SK-N-SH (cell line): Measurements from ENCODE around the gene MYO9B. TPM values are rescaled to one million over a fixed set of nuclear protein-coding genes. Genes with fewer than 3 reads are reported as not detected.
A peak's percentile ranks its signal among the peaks of the same experiment; 100 is the strongest.

Experiments used
- CTCF ChIA-PET: fragments of 300-600, 350-600 bp; formaldehyde crosslinking; extraction: SDS; loops from one replicate; lab custom pipeline; 2021; lab: Yijun Ruan, JAX
- POLR2A ChIA-PET: fragments of 350-600 bp; sonication (Branson Sonifier 250); formaldehyde crosslinking; extraction: SDS; loops from one replicate; lab custom pipeline; 2020; ENCODE audit warnings: antibody characterized with exemption, inconsistent platforms; lab: Yijun Ruan, JAX
- DNase-seq: peaks from one replicate; pipeline ENCODE4 v3.0.0; 2012
- H2AFZ ChIP-seq: fragments of 200-600 bp; sonication (generic); 2 replicates; pipeline ENCODE4 v1.8.1; 2016; ENCODE audit warnings: antibody characterized with exemption, mild to moderate bottlenecking, low read depth
- H3F3A ChIP-seq: fragments of 200-600 bp; sonication (generic); replicated peaks from 2 replicates; pipeline ENCODE3; 2016; ENCODE audit warnings: antibody characterized with exemption, mild to moderate bottlenecking; ENCODE audit not compliant: insufficient read depth
- H3K27ac ChIP-seq, 2 experiments: fragments of 200-500 bp in 1 of 2; fragments of 200-600 bp in 1 of 2; sonication (Bioruptor generic) in 1 of 2; sonication (generic), shearing (Covaris generic) in 1 of 2; 2 replicates each; pipeline versions ENCODE4 v1.5.1 to v1.6.1; 2014 to 2016; ENCODE audit warnings: low read depth in 2 of 2, inconsistent platforms in 1 of 2, low read length in 1 of 2, mild to moderate bottlenecking in 1 of 2, mixed read lengths in 1 of 2
- H3K27me3 ChIP-seq: fragments of 200-600 bp; sonication (generic), shearing (Covaris generic); 2 replicates; pipeline ENCODE4 v1.6.1; 2016; ENCODE audit warnings: mixed run types; ENCODE audit not compliant: insufficient read depth
- H3K36me3 ChIP-seq, 2 experiments: fragments of 200-500 bp in 1 of 2; fragments of 200-600 bp in 1 of 2; sonication (Bioruptor generic) in 1 of 2; sonication (generic) in 1 of 2; replicated peaks in 1 of 2; 2 replicates each; pipeline versions ENCODE3 to v1.5.1; 2014 to 2016; ENCODE audit warnings: low read length in 1 of 2, mild to moderate bottlenecking in 1 of 2; ENCODE audit not compliant: insufficient read depth in 2 of 2, control insufficient read depth in 1 of 2
- H3K4me1 ChIP-seq, 2 experiments: fragments of 200-500 bp in 1 of 2; fragments of 200-600 bp in 1 of 2; sonication (Bioruptor generic) in 1 of 2; sonication (generic), shearing (Covaris generic) in 1 of 2; 2 replicates each; pipeline versions ENCODE4 v1.5.1 to v1.6.1; 2014 to 2016; ENCODE audit warnings: low read depth in 1 of 2, low read length in 1 of 2, mixed run types in 1 of 2; ENCODE audit not compliant: insufficient read depth in 2 of 2, control insufficient read depth in 1 of 2
- H3K4me2 ChIP-seq: fragments of 200-600 bp; sonication (generic), shearing (Covaris generic); 2 replicates; pipeline ENCODE4 v1.6.1; 2017; ENCODE audit warnings: mixed run types
- H3K4me3 ChIP-seq, 2 experiments: fragments of 200-500 bp in 1 of 2; fragments of 200-600 bp in 1 of 2; sonication (Bioruptor generic) in 1 of 2; sonication (generic), shearing (Covaris generic) in 1 of 2; 2 replicates each; pipeline versions ENCODE4 v1.5.1 to v1.8.1; 2014 to 2016; ENCODE audit warnings: low read depth in 2 of 2, inconsistent platforms in 1 of 2, low read length in 1 of 2, mild to moderate bottlenecking in 1 of 2, mixed read lengths in 1 of 2, moderate library complexity in 1 of 2
- H3K79me2 ChIP-seq: fragments of 200-600 bp; sonication (generic); 2 replicates; pipeline ENCODE4 v1.8.1; 2017; ENCODE audit warnings: mild to moderate bottlenecking; ENCODE audit not compliant: insufficient read depth
- H3K9ac ChIP-seq: fragments of 200-600 bp; sonication (generic); 2 replicates; pipeline ENCODE4 v1.6.1; 2017; ENCODE audit warnings: mixed run types
- H3K9me2 ChIP-seq: fragments of 200-600 bp; sonication (generic); 2 replicates; pipeline ENCODE4 v1.6.1; 2017; ENCODE audit warnings: mixed run types
- H3K9me3 ChIP-seq: fragments of 200-600 bp; sonication (generic); 2 replicates; pipeline ENCODE4 v1.6.1; 2017; ENCODE audit warnings: mixed run types, mild to moderate bottlenecking, moderate library complexity
- H4K20me1 ChIP-seq: fragments of 200-600 bp; sonication (generic); 2 replicates; pipeline ENCODE4 v1.6.1; 2017; ENCODE audit warnings: mild to moderate bottlenecking, mixed run types; ENCODE audit not compliant: insufficient read depth
- CHD2 ChIP-seq: fragments of 150-350 bp; IDR thresholded peaks from 2 replicates; pipeline ENCODE4 v1.6.1; 2018; ENCODE audit warnings: low read length; ENCODE audit not compliant: partially characterized antibody
- ELF1 ChIP-seq: IDR thresholded peaks from 2 replicates; pipeline ENCODE4 v1.4.0; 2012
- EP300 ChIP-seq, 2 experiments: IDR thresholded peaks; 2 replicates each; pipeline versions ENCODE4 v1.4.0 to v1.6.1; 2012; ENCODE audit warnings: borderline replicate concordance in 1 of 2, low read depth in 1 of 2, low read length in 1 of 2
- EZH2phosphoT487 ChIP-seq: fragments of 200-600 bp; sonication (generic); IDR thresholded peaks from 2 replicates; pipeline ENCODE4 v1.6.1; 2017; ENCODE audit warnings: low read depth, mixed run types, mild to moderate bottlenecking, antibody characterized with exemption, moderate library complexity, borderline replicate concordance
- FOSL2 ChIP-seq: IDR thresholded peaks from 2 replicates; pipeline ENCODE4 v1.4.0; 2012; ENCODE audit warnings: low read depth, mild to moderate bottlenecking, moderate library complexity, borderline replicate concordance
- FOXJ3 ChIP-seq: sonication (generic); formaldehyde crosslinking; IDR thresholded peaks from 2 replicates; pipeline ENCODE4 v1.5.1; 2020; ENCODE audit warnings: mild to moderate bottlenecking, missing genetic modification reagents
- FOXM1 ChIP-seq: IDR thresholded peaks from 2 replicates; pipeline ENCODE4 v1.4.0; 2012; ENCODE audit warnings: low read depth, mild to moderate bottlenecking
- GATA2 ChIP-seq: sonication (generic); formaldehyde crosslinking; IDR thresholded peaks from 2 replicates; pipeline ENCODE4 v1.5.0; 2020; ENCODE audit warnings: mild to moderate bottlenecking, missing genetic modification reagents
- JUND ChIP-seq: IDR thresholded peaks from 2 replicates; pipeline ENCODE4 v1.4.0; 2012
- MEF2A ChIP-seq: IDR thresholded peaks from 2 replicates; pipeline ENCODE4 v1.4.0; 2012; ENCODE audit warnings: low read depth, borderline replicate concordance
- MXI1 ChIP-seq: IDR thresholded peaks from 2 replicates; pipeline ENCODE4 v1.6.1; 2012; ENCODE audit warnings: mild to moderate bottlenecking, low read depth, low read length, improper control_type of control experiment
- NFIC ChIP-seq: IDR thresholded peaks from 2 replicates; pipeline ENCODE4 v1.4.0; 2012; ENCODE audit warnings: borderline replicate concordance
- NRF1 ChIP-seq: IDR thresholded peaks from 2 replicates; pipeline ENCODE4 v1.6.1; 2012; ENCODE audit warnings: low read depth, mild to moderate bottlenecking, low read length
- POLR2AphosphoS5 ChIP-seq: IDR thresholded peaks from 2 replicates; pipeline ENCODE4 v1.6.1; 2012; ENCODE audit warnings: low read depth, low read length
- RAD21 ChIP-seq: IDR thresholded peaks from 2 replicates; pipeline ENCODE4 v1.6.1; 2012; ENCODE audit warnings: mild to moderate bottlenecking, low read length
- RCOR1 ChIP-seq: fragments of 150-350 bp; IDR thresholded peaks from 2 replicates; pipeline ENCODE4 v1.6.1; 2017; ENCODE audit warnings: antibody characterized with exemption, low read length
- RFX5 ChIP-seq: IDR thresholded peaks from 2 replicates; pipeline ENCODE4 v1.6.1; 2012; ENCODE audit warnings: mild to moderate bottlenecking, improper control_type of control experiment, low read length
- SIN3A ChIP-seq: IDR thresholded peaks from 2 replicates; pipeline ENCODE4 v1.6.1; 2012; ENCODE audit warnings: low read depth, mild to moderate bottlenecking, low read length, moderate library complexity, borderline replicate concordance
- TAF1 ChIP-seq: IDR thresholded peaks from 2 replicates; pipeline ENCODE4 v1.6.1; 2012; ENCODE audit warnings: low read depth, mild to moderate bottlenecking, low read length, moderate library complexity, borderline replicate concordance
- TCF12 ChIP-seq: IDR thresholded peaks from 2 replicates; pipeline ENCODE4 v1.4.0; 2012
- TEAD4 ChIP-seq: IDR thresholded peaks from 2 replicates; pipeline ENCODE4 v1.4.0; 2012; ENCODE audit warnings: mild to moderate bottlenecking, borderline replicate concordance; ENCODE audit not compliant: insufficient read depth
- YY1 ChIP-seq: IDR thresholded peaks from 2 replicates; pipeline ENCODE4 v1.4.0; 2012; ENCODE audit warnings: low read depth, mild to moderate bottlenecking
- WGBS: methylation state at CpG from one replicate; pipeline ENCODE4 v1.1.6; 2017; ENCODE audit warnings: low lambda C conversion rate; 5-methylcytosine and 5-hydroxymethylcytosine counted together
- polyA plus RNA-seq, 3 experiments: library from polyadenylated mRNA; depleted of rRNA; stranded (reverse); fragments of >200 nt; gene quantifications; 2 replicates each; pipeline ENCODE4 v1.2.3, GENCODE V29; 2012
- TF ChIP-seq, protein P1 (sequence below): fragments of 150-350 bp; IDR thresholded peaks from 2 replicates; pipeline ENCODE4 v1.6.1; 2016; ENCODE audit warnings: mild to moderate bottlenecking, low read depth, low read length
- TF ChIP-seq, protein P2 (sequence below): IDR thresholded peaks from 2 replicates; pipeline ENCODE4 v1.4.0; 2012; ENCODE audit warnings: low read depth, borderline replicate concordance
- TF ChIP-seq, protein P3 (sequence below): IDR thresholded peaks from 2 replicates; pipeline ENCODE4 v1.4.0; 2012; ENCODE audit warnings: low read depth
- TF ChIP-seq, protein P4 (sequence below): IDR thresholded peaks from 2 replicates; pipeline ENCODE4 v1.6.1; 2012; ENCODE audit warnings: mild to moderate bottlenecking, low read depth, low read length, moderate library complexity

The MYO9B gene
- polyA plus RNA-seq, 1 of the 3 experiments (the other 2 are of a cell fraction) = 37.6 TPM

DNA sequence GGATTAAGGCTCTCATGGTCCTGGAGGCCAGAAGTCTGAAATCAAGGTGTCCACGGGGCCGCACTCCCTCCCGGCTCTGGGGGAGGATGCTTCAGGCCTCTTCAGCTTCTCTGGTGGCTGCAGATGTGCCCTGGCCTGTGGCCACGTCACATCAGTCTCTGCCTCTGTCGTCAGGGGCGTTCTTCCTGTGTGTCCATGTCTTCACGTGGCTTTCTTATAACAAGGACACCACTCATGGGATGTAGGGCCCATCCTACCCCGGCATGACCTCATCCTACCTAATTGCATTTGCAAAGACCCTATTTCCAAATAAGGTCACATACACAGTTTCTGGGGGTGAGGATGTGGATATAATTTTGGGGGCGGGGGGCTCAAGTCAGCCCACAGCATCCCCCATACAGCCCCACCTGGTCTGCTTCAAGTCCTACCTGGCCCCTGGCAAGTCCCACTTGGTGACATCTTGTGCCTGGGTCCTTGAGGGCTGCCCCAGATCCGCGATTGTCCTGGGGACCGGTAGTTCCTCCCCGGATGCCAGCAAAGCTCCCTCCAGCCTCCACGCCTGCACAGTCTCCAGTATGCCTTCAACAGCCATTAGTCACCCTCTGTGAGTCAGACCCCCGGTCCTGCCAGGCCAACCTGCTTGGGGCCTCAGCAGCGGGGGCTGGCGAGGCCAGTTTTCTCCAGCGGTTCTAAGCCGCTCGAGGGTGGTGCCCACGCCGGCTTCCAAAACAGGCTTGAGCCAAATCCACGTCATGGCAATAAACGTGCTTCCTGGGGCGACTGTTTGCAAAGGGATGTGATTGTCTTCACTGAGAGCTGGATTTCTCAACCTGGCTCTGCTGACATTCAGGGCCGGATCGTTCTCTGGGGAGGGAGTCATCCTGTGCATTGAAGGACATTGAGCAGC, 32.2 kb downstream of the MYO9B start:
- H3K9me2 ChIP-seq = no peaks in the 10 kb centered on the region
- H3K27ac ChIP-seq = peak overlapping the region; percentile 40 to 95
- H3K4me1 ChIP-seq = peaks cover 12 to 13% of the 10 kb centered on the region in 2 experiments; a peak in 3 of 4 replicates
- H4K20me1 ChIP-seq = peaks cover 10% of the 10 kb centered on the region; the same call in 1 of the 2 replicates
- no peaks in the 10 kb centered on the region for H3K9me3 ChIP-seq
- H3K79me2 ChIP-seq = peaks cover 92% of the 10 kb centered on the region
- peak overlapping the region; percentile 63; the same call in 1 of the 2 replicates for H2AFZ ChIP-seq
- CTCF ChIA-PET = no interaction called here
- H3K4me3 ChIP-seq = peak overlapping the region in 1 of 2 experiments; percentile 42; a peak in 1 of 4 replicates
- peak overlapping the region; percentile 56; the same call in 1 of the 2 replicates for H3K9ac ChIP-seq
- POLR2A ChIA-PET = no interaction called here
- peak; percentile 57 for DNase-seq
- H3K4me2 ChIP-seq = peak overlapping the region; percentile 74
- H3K27me3 ChIP-seq = no peaks in the 10 kb centered on the region
- peaks cover 17% of the 10 kb centered on the region for H3F3A ChIP-seq
- H3K36me3 ChIP-seq = peaks cover 15 to 19% of the 10 kb centered on the region in 2 experiments
- WGBS = 31% methylated on average over 13 of the region's 27 CpGs
- no peak for TF ChIP-seq GATA2
- TF ChIP-seq MEF2A = no peak
- no peak for TF ChIP-seq FOXM1
- no peak for TF ChIP-seq FOXJ3 (CRISPR knock-in tag)
- TF ChIP-seq, protein P1, sequence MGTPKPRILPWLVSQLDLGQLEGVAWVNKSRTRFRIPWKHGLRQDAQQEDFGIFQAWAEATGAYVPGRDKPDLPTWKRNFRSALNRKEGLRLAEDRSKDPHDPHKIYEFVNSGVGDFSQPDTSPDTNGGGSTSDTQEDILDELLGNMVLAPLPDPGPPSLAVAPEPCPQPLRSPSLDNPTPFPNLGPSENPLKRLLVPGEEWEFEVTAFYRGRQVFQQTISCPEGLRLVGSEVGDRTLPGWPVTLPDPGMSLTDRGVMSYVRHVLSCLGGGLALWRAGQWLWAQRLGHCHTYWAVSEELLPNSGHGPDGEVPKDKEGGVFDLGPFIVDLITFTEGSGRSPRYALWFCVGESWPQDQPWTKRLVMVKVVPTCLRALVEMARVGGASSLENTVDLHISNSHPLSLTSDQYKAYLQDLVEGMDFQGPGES = no peak
- TF ChIP-seq, protein P2, sequence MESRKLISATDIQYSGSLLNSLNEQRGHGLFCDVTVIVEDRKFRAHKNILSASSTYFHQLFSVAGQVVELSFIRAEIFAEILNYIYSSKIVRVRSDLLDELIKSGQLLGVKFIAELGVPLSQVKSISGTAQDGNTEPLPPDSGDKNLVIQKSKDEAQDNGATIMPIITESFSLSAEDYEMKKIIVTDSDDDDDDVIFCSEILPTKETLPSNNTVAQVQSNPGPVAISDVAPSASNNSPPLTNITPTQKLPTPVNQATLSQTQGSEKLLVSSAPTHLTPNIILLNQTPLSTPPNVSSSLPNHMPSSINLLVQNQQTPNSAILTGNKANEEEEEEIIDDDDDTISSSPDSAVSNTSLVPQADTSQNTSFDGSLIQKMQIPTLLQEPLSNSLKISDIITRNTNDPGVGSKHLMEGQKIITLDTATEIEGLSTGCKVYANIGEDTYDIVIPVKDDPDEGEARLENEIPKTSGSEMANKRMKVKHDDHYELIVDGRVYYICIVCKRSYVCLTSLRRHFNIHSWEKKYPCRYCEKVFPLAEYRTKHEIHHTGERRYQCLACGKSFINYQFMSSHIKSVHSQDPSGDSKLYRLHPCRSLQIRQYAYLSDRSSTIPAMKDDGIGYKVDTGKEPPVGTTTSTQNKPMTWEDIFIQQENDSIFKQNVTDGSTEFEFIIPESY = no peak
- TF ChIP-seq RAD21 = no peak
- TF ChIP-seq POLR2AphosphoS5 = peak; percentile 77; the same call in 1 of the 2 replicates
- TF ChIP-seq, protein P3, sequence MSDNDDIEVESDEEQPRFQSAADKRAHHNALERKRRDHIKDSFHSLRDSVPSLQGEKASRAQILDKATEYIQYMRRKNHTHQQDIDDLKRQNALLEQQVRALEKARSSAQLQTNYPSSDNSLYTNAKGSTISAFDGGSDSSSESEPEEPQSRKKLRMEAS = peak; percentile 92
- TF ChIP-seq TAF1 = peak; percentile 56; the same call in 1 of the 2 replicates
- TF ChIP-seq RCOR1 = no peak
- peak; percentile 71; the same call in 1 of the 2 replicates for TF ChIP-seq NFIC
- TF ChIP-seq ELF1 = no peak
- TF ChIP-seq TCF12 = peak; percentile 92
- no peak for TF ChIP-seq NRF1
- TF ChIP-seq, protein P4, sequence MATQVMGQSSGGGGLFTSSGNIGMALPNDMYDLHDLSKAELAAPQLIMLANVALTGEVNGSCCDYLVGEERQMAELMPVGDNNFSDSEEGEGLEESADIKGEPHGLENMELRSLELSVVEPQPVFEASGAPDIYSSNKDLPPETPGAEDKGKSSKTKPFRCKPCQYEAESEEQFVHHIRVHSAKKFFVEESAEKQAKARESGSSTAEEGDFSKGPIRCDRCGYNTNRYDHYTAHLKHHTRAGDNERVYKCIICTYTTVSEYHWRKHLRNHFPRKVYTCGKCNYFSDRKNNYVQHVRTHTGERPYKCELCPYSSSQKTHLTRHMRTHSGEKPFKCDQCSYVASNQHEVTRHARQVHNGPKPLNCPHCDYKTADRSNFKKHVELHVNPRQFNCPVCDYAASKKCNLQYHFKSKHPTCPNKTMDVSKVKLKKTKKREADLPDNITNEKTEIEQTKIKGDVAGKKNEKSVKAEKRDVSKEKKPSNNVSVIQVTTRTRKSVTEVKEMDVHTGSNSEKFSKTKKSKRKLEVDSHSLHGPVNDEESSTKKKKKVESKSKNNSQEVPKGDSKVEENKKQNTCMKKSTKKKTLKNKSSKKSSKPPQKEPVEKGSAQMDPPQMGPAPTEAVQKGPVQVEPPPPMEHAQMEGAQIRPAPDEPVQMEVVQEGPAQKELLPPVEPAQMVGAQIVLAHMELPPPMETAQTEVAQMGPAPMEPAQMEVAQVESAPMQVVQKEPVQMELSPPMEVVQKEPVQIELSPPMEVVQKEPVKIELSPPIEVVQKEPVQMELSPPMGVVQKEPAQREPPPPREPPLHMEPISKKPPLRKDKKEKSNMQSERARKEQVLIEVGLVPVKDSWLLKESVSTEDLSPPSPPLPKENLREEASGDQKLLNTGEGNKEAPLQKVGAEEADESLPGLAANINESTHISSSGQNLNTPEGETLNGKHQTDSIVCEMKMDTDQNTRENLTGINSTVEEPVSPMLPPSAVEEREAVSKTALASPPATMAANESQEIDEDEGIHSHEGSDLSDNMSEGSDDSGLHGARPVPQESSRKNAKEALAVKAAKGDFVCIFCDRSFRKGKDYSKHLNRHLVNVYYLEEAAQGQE = 0 out of 2 replicates have a peak, but pooled peaks have one; percentile 40
- TF ChIP-seq JUND = peak; percentile 95
- no peak for TF ChIP-seq CHD2
- TF ChIP-seq SIN3A = peak; percentile 69; the same call in 1 of the 2 replicates
- no peak for TF ChIP-seq TEAD4
- TF ChIP-seq EP300 (IDR thresholded peaks at IDR 0.05; ENCODE audit: borderline replicate concordance in 1 of 2, low read depth in 1 of 2, low read length in 1 of 2) = peak in 1 of 2 experiments; percentile 79; a peak in 2 of 4 replicates
- TF ChIP-seq FOSL2 = peak; percentile 99
- TF ChIP-seq MXI1 = no peak
- no peak for TF ChIP-seq YY1
- TF ChIP-seq RFX5 = no peak
- TF ChIP-seq EZH2phosphoT487 = no peak
